Gastroesophageal sphincter (tissue), 3 donors: ENCODE results near the gene EPC1.

Source experiments
- EP300 ChIP-seq: sonication (generic); formaldehyde crosslinking; IDR thresholded peaks from one replicate; pipeline ENCODE4 v1.6.1; 2017; ENCODE audit warnings: antibody characterized with exemption, mild to moderate bottlenecking
- POLR2A ChIP-seq, 2 donors: fragments of 450-650 bp; IDR thresholded peaks; one replicate each; pipeline ENCODE4 v1.6.1; 2017; ENCODE audit warnings: antibody characterized with exemption in 2 of 2, mild to moderate bottlenecking in 2 of 2, moderate library complexity in 1 of 2
- POLR2AphosphoS5 ChIP-seq: sonication (generic); formaldehyde crosslinking; IDR thresholded peaks from one replicate; pipeline ENCODE4 v1.6.1; 2017; ENCODE audit warnings: antibody characterized with exemption
- TF ChIP-seq, protein P1 (sequence below), 4 experiments: fragments of 200-600 bp in 2 of 4; fragments of 450-650 bp in 2 of 4; sonication (generic) in 1 of 4; IDR thresholded peaks; one replicate each; pipeline ENCODE4 v1.5.1; 2017 to 2019; ENCODE audit warnings: antibody characterized with exemption in 4 of 4, mild to moderate bottlenecking in 2 of 4, moderate library complexity in 2 of 4

DNA sequence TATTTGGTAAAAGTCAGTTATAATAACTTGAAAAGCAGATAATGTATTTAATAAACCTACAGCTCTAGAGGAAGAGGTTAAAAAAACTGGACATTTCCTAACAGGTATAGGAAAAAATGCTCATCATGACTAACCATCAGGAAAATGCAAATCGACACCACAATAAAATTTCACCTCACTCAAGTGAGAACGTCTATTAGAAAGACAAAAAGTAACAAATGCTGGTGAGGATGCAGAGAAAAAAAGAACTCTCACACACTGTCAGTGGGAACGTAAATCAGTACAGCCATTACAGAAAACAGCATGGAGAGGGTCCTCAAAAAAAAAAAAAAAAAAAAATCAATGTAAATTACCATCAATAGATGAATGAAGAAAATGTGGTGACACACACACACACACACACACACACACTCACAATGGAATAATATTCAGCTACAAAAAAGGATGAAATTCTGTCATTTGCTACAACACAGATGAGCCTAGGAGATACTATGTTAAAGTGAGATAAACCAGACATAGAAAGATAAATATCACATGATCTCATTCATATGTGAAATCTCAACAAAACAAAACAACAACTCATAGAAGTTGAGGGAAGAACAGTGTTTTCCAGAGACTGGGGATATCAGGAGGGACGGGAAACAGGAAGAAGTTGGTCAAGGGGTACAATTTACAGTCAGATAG, 20.1 kb downstream of the EPC1 start:
- TF ChIP-seq POLR2A (IDR thresholded peaks at IDR 0.05): no peak
- TF ChIP-seq, protein P1, sequence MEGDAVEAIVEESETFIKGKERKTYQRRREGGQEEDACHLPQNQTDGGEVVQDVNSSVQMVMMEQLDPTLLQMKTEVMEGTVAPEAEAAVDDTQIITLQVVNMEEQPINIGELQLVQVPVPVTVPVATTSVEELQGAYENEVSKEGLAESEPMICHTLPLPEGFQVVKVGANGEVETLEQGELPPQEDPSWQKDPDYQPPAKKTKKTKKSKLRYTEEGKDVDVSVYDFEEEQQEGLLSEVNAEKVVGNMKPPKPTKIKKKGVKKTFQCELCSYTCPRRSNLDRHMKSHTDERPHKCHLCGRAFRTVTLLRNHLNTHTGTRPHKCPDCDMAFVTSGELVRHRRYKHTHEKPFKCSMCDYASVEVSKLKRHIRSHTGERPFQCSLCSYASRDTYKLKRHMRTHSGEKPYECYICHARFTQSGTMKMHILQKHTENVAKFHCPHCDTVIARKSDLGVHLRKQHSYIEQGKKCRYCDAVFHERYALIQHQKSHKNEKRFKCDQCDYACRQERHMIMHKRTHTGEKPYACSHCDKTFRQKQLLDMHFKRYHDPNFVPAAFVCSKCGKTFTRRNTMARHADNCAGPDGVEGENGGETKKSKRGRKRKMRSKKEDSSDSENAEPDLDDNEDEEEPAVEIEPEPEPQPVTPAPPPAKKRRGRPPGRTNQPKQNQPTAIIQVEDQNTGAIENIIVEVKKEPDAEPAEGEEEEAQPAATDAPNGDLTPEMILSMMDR (IDR thresholded peaks at IDR 0.05): no peak
- TF ChIP-seq POLR2AphosphoS5: no peak
- TF ChIP-seq EP300: no peak
